Breast epithelium (tissue), 3 donors: ENCODE measurements around the gene ZNF407.

ENCODE experiments used
- CTCF ChIP-seq, 3 donors: fragments of 450-650 bp; IDR thresholded peaks; one replicate each; pipeline ENCODE4 v1.5.1; 2016 to 2017; ENCODE audit warnings: antibody characterized with exemption in 3 of 3, mild to moderate bottlenecking in 3 of 3, moderate library complexity in 3 of 3
- POLR2A ChIP-seq: fragments of 450-650 bp; IDR thresholded peaks from one replicate; pipeline ENCODE4 v1.6.1; 2016; ENCODE audit warnings: antibody characterized with exemption, mild to moderate bottlenecking, moderate library complexity
- POLR2AphosphoS5 ChIP-seq, 3 donors: sonication (generic); formaldehyde crosslinking; IDR thresholded peaks; one replicate each; pipeline ENCODE4 v1.6.1; 2017; ENCODE audit warnings: antibody characterized with exemption in 3 of 3

- no peak for TF ChIP-seq POLR2AphosphoS5 (IDR thresholded peaks at IDR 0.05)
- no peak for TF ChIP-seq CTCF (IDR thresholded peaks at IDR 0.05)
- no peak for TF ChIP-seq POLR2A
Measured at GRCh38 chr18:74669136-74669798, 71.6 kb downstream of the ZNF407 start.
